Measurements from ENCODE around the gene LDHAL6B. TPM values are rescaled to one million over a fixed set of nuclear protein-coding genes. Genes with fewer than 3 reads are reported as not detected.

The LDHAL6B gene
- polyA plus RNA-seq (2012; rRNA removed): not detected in 2 replicates
- polyA plus RNA-seq (2012; cell fraction: cytosol; rRNA removed): not detected in 2 replicates
- polyA plus RNA-seq (2012; cell fraction: nucleus; rRNA removed): not detected in 2 replicates

GRCh38 chr15:59206623-59207183, at the start of gene LDHAL6B:
TSS of gene LDHAL6B (plus strand) at chr15:59206843. CDS start at chr15:59206941, 98 bp downstream.
- TF ChIP-seq TAF1 (IDR thresholded peaks at IDR 0.05; ENCODE audit: borderline replicate concordance, low read depth, low read length): no peak
- no peak for TF ChIP-seq CTCF (IDR thresholded peaks at IDR 0.05)
- no peak for TF ChIP-seq CHD2 (IDR thresholded peaks at IDR 0.05; ENCODE audit: low read length, partially characterized antibody)
- no peak for TF ChIP-seq NRF1 (IDR thresholded peaks at IDR 0.05; ENCODE audit: low read depth, low read length)
- TF ChIP-seq GATA2 (CRISPR knock-in tag; IDR thresholded peaks at IDR 0.05): no peak
- no peak for TF ChIP-seq TCF12 (IDR thresholded peaks at IDR 0.05)
- no peak for TF ChIP-seq RFX5 (IDR thresholded peaks at IDR 0.05; ENCODE audit: low read length)
- TF ChIP-seq NFIC (IDR thresholded peaks at IDR 0.05; ENCODE audit: borderline replicate concordance): no peak
- TF ChIP-seq YY1 (IDR thresholded peaks at IDR 0.05; ENCODE audit: low read depth): no peak
- TF ChIP-seq ELF1 (IDR thresholded peaks at IDR 0.05): no peak
- TF ChIP-seq MAX (IDR thresholded peaks at IDR 0.05; ENCODE audit: low read depth): no peak
- no peak for TF ChIP-seq MEF2A (IDR thresholded peaks at IDR 0.05; ENCODE audit: borderline replicate concordance, low read depth)
- no peak for TF ChIP-seq EP300 (IDR thresholded peaks at IDR 0.05; ENCODE audit: borderline replicate concordance in 1 of 2, low read depth in 1 of 2, low read length in 1 of 2)
- WGBS (ENCODE audit: low lambda C conversion rate): 93% methylated on average over 30 of the region's 30 CpGs
- Histone ChIP-seq H3K4me3 (ENCODE audit: low read depth in 2 of 2, low read length in 1 of 2) (no peak within 1 kb of the TSS), H3F3A (replicated peaks; ENCODE audit: insufficient read depth) (peaks cover 5% of the 10 kb centered on the region), H3K4me1 (ENCODE audit: control insufficient read depth in 1 of 2, insufficient read depth in 2 of 2, low read depth in 1 of 2, low read length in 1 of 2) (no peaks in the 10 kb centered on the region), H3K36me3 (replicated peaks in 1 of 2; ENCODE audit: control insufficient read depth in 1 of 2, insufficient read depth in 2 of 2, low read length in 1 of 2) (peaks cover 31 to 51% of the 10 kb centered on the region in 2 experiments), H3K27me3 (ENCODE audit: insufficient read depth) (no peaks in the 10 kb centered on the region), H3K79me2 (ENCODE audit: insufficient read depth) (no peaks in the 10 kb centered on the region), H3K27ac (ENCODE audit: low read depth in 2 of 2, low read length in 1 of 2) (no peak within 1 kb of the TSS; a peak in 1 of 4 replicates), H3K9me3 (no peaks in the 10 kb centered on the region), H3K9ac (no peak within 1 kb of the TSS), H4K20me1 (ENCODE audit: insufficient read depth) (no peaks in the 10 kb centered on the region), H2AFZ (ENCODE audit: low read depth) (no peak within 1 kb of the TSS), H3K9me2 (no peaks in the 10 kb centered on the region), H3K4me2 (no peak within 1 kb of the TSS)
- ChIA-PET POLR2A (no interaction called here), CTCF (interaction anchor here (1.5 kb wide), 1 partner anchor 32 kb away, joined by 4 read pairs; no protein-coding TSS in a partner anchor)
- no peak for DNase-seq

- 88% methylated on average over 5 of the region's 5 CpGs for WGBS (ENCODE audit: low lambda C conversion rate)
- CTCF ChIA-PET: interaction anchor here (2.2 to 6.0 kb wide), 3 partner anchors 254 to 344 kb away, joined by 6 to 52 read pairs (median 6); no protein-coding TSS in a partner anchor
- POLR2A ChIA-PET: no interaction called here
Observed at GRCh38 chr15:59157396-59157795, 49.2 kb upstream of the LDHAL6B start.

More at GRCh38 chr15:59157396-59157795, 49.2 kb upstream of the LDHAL6B start:
- no peaks in the 10 kb centered on the region for H3F3A ChIP-seq (replicated peaks; ENCODE audit: insufficient read depth)
- no peak overlapping the region for H3K9ac ChIP-seq
- DNase-seq: no peak
- no peaks in the 10 kb centered on the region for H3K27me3 ChIP-seq (ENCODE audit: insufficient read depth)
- no peaks in the 10 kb centered on the region for H3K9me3 ChIP-seq
- H3K4me3 ChIP-seq (ENCODE audit: low read depth in 2 of 2, low read length in 1 of 2): no peak overlapping the region
- H3K9me2 ChIP-seq: no peaks in the 10 kb centered on the region
- no peaks in the 10 kb centered on the region; a peak in 1 of 4 replicates for H3K4me1 ChIP-seq (ENCODE audit: control insufficient read depth in 1 of 2, insufficient read depth in 2 of 2, low read depth in 1 of 2, low read length in 1 of 2)
- TF ChIP-seq RFX5 (IDR thresholded peaks at IDR 0.05; ENCODE audit: low read length) (peak; percentile 78), EZH2phosphoT487 (IDR thresholded peaks at IDR 0.05; ENCODE audit: borderline replicate concordance, low read depth) (no peak)
- no peaks in the 10 kb centered on the region for H4K20me1 ChIP-seq (ENCODE audit: insufficient read depth)
- no peaks in the 10 kb centered on the region for H3K79me2 ChIP-seq (ENCODE audit: insufficient read depth)
- peaks cover 11 to 26% of the 10 kb centered on the region in 2 experiments for H3K36me3 ChIP-seq (replicated peaks in 1 of 2; ENCODE audit: control insufficient read depth in 1 of 2, insufficient read depth in 2 of 2, low read length in 1 of 2)
- no peak overlapping the region for H2AFZ ChIP-seq (ENCODE audit: low read depth)
- H3K4me2 ChIP-seq: no peak overlapping the region
- no peak overlapping the region for H3K27ac ChIP-seq (ENCODE audit: low read depth in 2 of 2, low read length in 1 of 2)
